ENCODE results near the gene SLC43A2. TPM values are rescaled to one million over a fixed set of nuclear protein-coding genes. Genes with fewer than 3 reads are reported as not detected.

Gene SLC43A2
- total and polyA plus RNA-seq, 10 of the 15 experiments (the other 5 are each of a cell fraction or from before 2014, with no cell fraction given) = 0.03 to 14.0 (median 5.3) TPM

DNA sequence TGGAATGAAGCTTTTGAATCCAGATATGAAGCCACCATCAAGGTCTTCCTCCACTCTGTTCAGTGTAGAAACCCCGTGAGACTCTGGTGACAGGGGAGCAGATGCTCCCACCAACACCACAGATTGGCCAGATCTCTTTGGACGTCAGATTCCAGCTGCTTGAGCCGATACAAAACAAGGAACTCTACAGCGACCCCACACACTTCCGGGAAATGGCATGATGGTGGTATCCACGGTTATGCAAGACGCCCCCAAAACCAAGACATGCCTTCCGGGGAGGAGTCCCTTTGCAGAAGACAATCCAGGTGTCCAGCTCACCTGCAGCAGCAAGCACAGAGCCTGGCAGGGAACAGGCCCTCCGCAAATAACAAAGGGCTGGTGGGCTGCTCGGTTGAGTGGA is 46.3 kb downstream of the SLC43A2 start:
- no peak overlapping the region for H2AFZ ChIP-seq (ENCODE audit: control insufficient read depth, low read depth, low read length)
- no peaks in the 10 kb centered on the region for H3K27me3 ChIP-seq (replicated peaks in 1 of 2; ENCODE audit: control insufficient read depth in 2 of 2, insufficient read depth in 2 of 2, low read length in 1 of 2)
- FAIRE-seq (no peak), ATAC-seq (no peak), DNase-seq (ENCODE audit: low read depth, low spot score) (no peak)
- intact Hi-C loops (cut with micrococcal nuclease; ENCODE audit: unreplicated experiment) (no loop called here), in situ Hi-C loops (cut with MboI) (no loop called here)
- H3K4me1 ChIP-seq (ENCODE audit: control insufficient read depth, insufficient read depth, low read length) = peaks cover 6% of the 10 kb centered on the region
- H3K36me3 ChIP-seq (ENCODE audit: control insufficient read depth in 2 of 2, insufficient read depth in 2 of 2, low read length in 1 of 2) = peaks cover 0 to 3% of the 10 kb centered on the region in 2 experiments; a peak in 2 of 4 replicates
- no peak overlapping the region for H3K27ac ChIP-seq (ENCODE audit: control insufficient read depth, insufficient read depth)
- no peaks in the 10 kb centered on the region for H4K20me1 ChIP-seq (ENCODE audit: control insufficient read depth, insufficient read depth)
- whole genome bisulfite sequencing (ENCODE audit: insufficient coverage, insufficient replicate concordance, low lambda C conversion rate, missing lambda C conversion rate) = 92% methylated on average over 10 of the region's 10 CpGs
- H3K4me2 ChIP-seq (ENCODE audit: control insufficient read depth, insufficient read depth) = no peak overlapping the region
- no peak overlapping the region for H3K9ac ChIP-seq (ENCODE audit: control insufficient read depth, insufficient read depth, low read length)
- CTCF ChIA-PET = interaction anchor here (1.0 to 1.3 kb wide), 2 partner anchors 8 to 48 kb away, joined by 4 to 5 read pairs; no protein-coding TSS in a partner anchor
- H3K9me3 ChIP-seq (replicated peaks; ENCODE audit: control insufficient read depth, insufficient read depth, low read length) = no peaks in the 10 kb centered on the region
- no peak for TF ChIP-seq POLR2AphosphoS5 (IDR thresholded peaks at IDR 0.05; ENCODE audit: low read length)
- TF ChIP-seq BACH1 (IDR thresholded peaks at IDR 0.05; ENCODE audit: borderline replicate concordance) = no peak
- TF ChIP-seq SRF (IDR thresholded peaks at IDR 0.05; ENCODE audit: low read depth in 2 of 2, low read length in 2 of 2) = no peak
- no peaks in the 10 kb centered on the region for H3K79me2 ChIP-seq (ENCODE audit: control insufficient read depth, insufficient read depth, low read length)
- POLR2A ChIA-PET = interaction anchor here (0.6 kb wide), 1 partner anchor 33 kb away, joined by 4 read pairs; no protein-coding TSS in a partner anchor
- no peak overlapping the region for H3K4me3 ChIP-seq
- no TSS peak for BruUV-seq (replicated peaks)
- RAD21 ChIA-PET (ENCODE audit: unreplicated experiment) = no interaction called here
- SMC1A ChIA-PET (ENCODE audit: uncharacterized antibody, unreplicated experiment) = interaction anchor here (1.1 kb wide), 1 partner anchor 36 kb away, joined by 3 read pairs; no protein-coding TSS in a partner anchor

DNA sequence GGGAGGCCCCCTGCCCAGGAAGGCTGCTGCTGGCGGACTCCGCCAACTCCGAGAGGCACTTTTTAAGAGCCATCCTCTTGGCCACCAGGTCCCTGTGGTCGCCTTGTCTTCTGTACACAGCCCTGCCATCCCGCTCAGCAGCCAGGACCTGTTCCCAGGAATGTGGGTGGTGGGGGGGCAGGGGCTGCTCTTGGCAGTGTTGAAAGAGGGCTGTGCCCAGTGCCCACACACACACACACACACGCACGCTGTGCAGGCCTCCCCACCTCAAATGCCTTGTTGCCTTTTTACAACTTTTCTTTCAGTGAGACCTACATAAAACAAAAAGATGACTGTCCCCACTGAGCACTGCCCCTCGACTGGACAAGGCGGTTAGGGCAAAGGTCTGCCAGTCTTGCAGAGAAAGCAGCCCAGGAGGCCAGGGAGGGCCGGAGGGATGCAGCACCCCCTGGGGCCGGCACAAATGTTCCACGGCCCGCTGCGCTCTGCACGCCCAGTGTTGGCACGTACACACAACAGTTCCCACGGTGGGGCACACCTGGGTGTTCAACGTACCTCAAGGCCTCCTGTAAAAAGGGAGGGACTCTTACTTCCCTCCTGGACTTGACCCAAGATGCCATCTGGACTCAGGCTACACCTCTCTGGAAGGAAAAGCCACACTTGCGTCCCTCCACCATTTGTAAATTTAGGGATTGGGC is 47.5 kb downstream of the SLC43A2 start:
- RAD21 ChIA-PET (ENCODE audit: unreplicated experiment) = no interaction called here
- DNase-seq (ENCODE audit: low read depth, low spot score) (no peak), ATAC-seq (no peak), FAIRE-seq (no peak)
- no peak overlapping the region for H3K4me2 ChIP-seq (ENCODE audit: control insufficient read depth, insufficient read depth)
- no peaks in the 10 kb centered on the region for H3K27me3 ChIP-seq (replicated peaks in 1 of 2; ENCODE audit: control insufficient read depth in 2 of 2, insufficient read depth in 2 of 2, low read length in 1 of 2)
- in situ Hi-C loops (cut with MboI) (no loop called here), intact Hi-C loops (cut with micrococcal nuclease; ENCODE audit: unreplicated experiment) (no loop called here)
- H3K9ac ChIP-seq (ENCODE audit: control insufficient read depth, insufficient read depth, low read length) = no peak overlapping the region
- H3K27ac ChIP-seq (ENCODE audit: control insufficient read depth, insufficient read depth) = no peak overlapping the region
- H3K4me3 ChIP-seq = no peak overlapping the region
- CTCF ChIA-PET = interaction anchor here (11.9 kb wide), 1 partner anchor 48 kb away, joined by 380 read pairs; the partner anchor contains the start of gene SLC43A2
- H3K9me3 ChIP-seq (replicated peaks; ENCODE audit: control insufficient read depth, insufficient read depth, low read length) = no peaks in the 10 kb centered on the region
- no TSS peak for BruUV-seq (replicated peaks)
- H2AFZ ChIP-seq (ENCODE audit: control insufficient read depth, low read depth, low read length) = no peak overlapping the region
- peaks cover 0 to 2% of the 10 kb centered on the region in 2 experiments; a peak in 1 of 4 replicates for H3K36me3 ChIP-seq (ENCODE audit: control insufficient read depth in 2 of 2, insufficient read depth in 2 of 2, low read length in 1 of 2)
- peaks cover 10% of the 10 kb centered on the region for H3K4me1 ChIP-seq (ENCODE audit: control insufficient read depth, insufficient read depth, low read length)
- H3K79me2 ChIP-seq (ENCODE audit: control insufficient read depth, insufficient read depth, low read length) = no peaks in the 10 kb centered on the region
- SMC1A ChIA-PET (ENCODE audit: uncharacterized antibody, unreplicated experiment) = no interaction called here
- no peaks in the 10 kb centered on the region for H4K20me1 ChIP-seq (ENCODE audit: control insufficient read depth, insufficient read depth)
- WGBS (ENCODE audit: insufficient coverage, insufficient replicate concordance, low lambda C conversion rate, missing lambda C conversion rate) = 89% methylated on average over 19 of the region's 19 CpGs
- POLR2A ChIA-PET = interaction anchor here (0.7 kb wide), 1 partner anchor 237 kb away, joined by 4 read pairs; no protein-coding TSS in a partner anchor
- TF ChIP-seq SIX5 (IDR thresholded peaks at IDR 0.05; ENCODE audit: low read depth, low read length, severe bottlenecking) (no peak), PKNOX1 (IDR thresholded peaks at IDR 0.05) (no peak), BHLHE40 (IDR thresholded peaks at IDR 0.05; ENCODE audit: borderline replicate concordance in 1 of 2, low read depth in 2 of 2, low read length in 1 of 2) (no peak), KAT2A (conservative IDR thresholded peaks at IDR 0.05; ENCODE audit: control insufficient read depth, low read depth, low read length) (no peak), NFIC (IDR thresholded peaks at IDR 0.05; ENCODE audit: low read depth, low read length) (no peak), SUZ12 (IDR thresholded peaks at IDR 0.05; ENCODE audit: unreplicated experiment) (no peak), RBBP5 (conservative IDR thresholded peaks at IDR 0.05) (no peak), RAD51 (IDR thresholded peaks at IDR 0.05) (no peak), SREBF2 (IDR thresholded peaks at IDR 0.05; ENCODE audit: low read length) (no peak)
- TF ChIP-seq, protein P1, sequence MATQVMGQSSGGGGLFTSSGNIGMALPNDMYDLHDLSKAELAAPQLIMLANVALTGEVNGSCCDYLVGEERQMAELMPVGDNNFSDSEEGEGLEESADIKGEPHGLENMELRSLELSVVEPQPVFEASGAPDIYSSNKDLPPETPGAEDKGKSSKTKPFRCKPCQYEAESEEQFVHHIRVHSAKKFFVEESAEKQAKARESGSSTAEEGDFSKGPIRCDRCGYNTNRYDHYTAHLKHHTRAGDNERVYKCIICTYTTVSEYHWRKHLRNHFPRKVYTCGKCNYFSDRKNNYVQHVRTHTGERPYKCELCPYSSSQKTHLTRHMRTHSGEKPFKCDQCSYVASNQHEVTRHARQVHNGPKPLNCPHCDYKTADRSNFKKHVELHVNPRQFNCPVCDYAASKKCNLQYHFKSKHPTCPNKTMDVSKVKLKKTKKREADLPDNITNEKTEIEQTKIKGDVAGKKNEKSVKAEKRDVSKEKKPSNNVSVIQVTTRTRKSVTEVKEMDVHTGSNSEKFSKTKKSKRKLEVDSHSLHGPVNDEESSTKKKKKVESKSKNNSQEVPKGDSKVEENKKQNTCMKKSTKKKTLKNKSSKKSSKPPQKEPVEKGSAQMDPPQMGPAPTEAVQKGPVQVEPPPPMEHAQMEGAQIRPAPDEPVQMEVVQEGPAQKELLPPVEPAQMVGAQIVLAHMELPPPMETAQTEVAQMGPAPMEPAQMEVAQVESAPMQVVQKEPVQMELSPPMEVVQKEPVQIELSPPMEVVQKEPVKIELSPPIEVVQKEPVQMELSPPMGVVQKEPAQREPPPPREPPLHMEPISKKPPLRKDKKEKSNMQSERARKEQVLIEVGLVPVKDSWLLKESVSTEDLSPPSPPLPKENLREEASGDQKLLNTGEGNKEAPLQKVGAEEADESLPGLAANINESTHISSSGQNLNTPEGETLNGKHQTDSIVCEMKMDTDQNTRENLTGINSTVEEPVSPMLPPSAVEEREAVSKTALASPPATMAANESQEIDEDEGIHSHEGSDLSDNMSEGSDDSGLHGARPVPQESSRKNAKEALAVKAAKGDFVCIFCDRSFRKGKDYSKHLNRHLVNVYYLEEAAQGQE (IDR thresholded peaks at IDR 0.05; ENCODE audit: low read depth, low read length) = no peak

Measured in GM12878 (cell line).